Esophagus squamous epithelium (tissue), 4 donors: ENCODE measurements around the gene CCDC85C.

ENCODE experiments used
- CTCF ChIP-seq, 6 experiments: fragments of 450-650 bp in 4 of 6; fragments of 200-600 bp in 2 of 6; sonication (generic) in 2 of 6; IDR thresholded peaks; one replicate each; pipeline ENCODE4 v1.5.1; 2016 to 2019; ENCODE audit warnings: antibody characterized with exemption in 6 of 6, mild to moderate bottlenecking in 4 of 6, moderate library complexity in 4 of 6
- POLR2A ChIP-seq, 4 donors: fragments of 450-650 bp; IDR thresholded peaks; one replicate each; pipeline ENCODE4 v1.6.1; 2017; ENCODE audit warnings: antibody characterized with exemption in 4 of 4, mild to moderate bottlenecking in 4 of 4, moderate library complexity in 3 of 4

GRCh38 chr14:99506276-99506675 lies 97.7 kb downstream of the CCDC85C start:
- TF ChIP-seq POLR2A (IDR thresholded peaks at IDR 0.05) (no peak), CTCF (IDR thresholded peaks at IDR 0.05) (no peak)
